Fibroblast of peridontal ligament (primary cell): ENCODE measurements around the gene GPR3.

Experiments
- DNase-seq: peaks from one replicate; pipeline ENCODE4 v3.0.0-alpha.2; 2010; ENCODE audit errors: extremely low read depth

Gene GPR3

GRCh38 chr1:27392096-27392777 is at the start of gene GPR3:
TSS of gene GPR3 (plus strand) at chr1:27392622. CDS start at chr1:27393799, 1,177 bp downstream.
- DNase-seq: peak; percentile 82

- no peak for DNase-seq
These were observed 49.4 kb upstream of the GPR3 start for GRCh38 chr1:27342778-27343638.

GRCh38 chr1:27343639-27344025 is 48.8 kb upstream of the GPR3 start:
- no peak for DNase-seq

GRCh38 chr1:27345272-27345671 is 47.1 kb upstream of the GPR3 start:
- no peak for DNase-seq

GRCh38 chr1:27346357-27346756 is 46.1 kb upstream of the GPR3 start:
- no peak for DNase-seq

- DNase-seq: no peak
These were observed 45.3 kb upstream of the GPR3 start for GRCh38 chr1:27346991-27347624.

GRCh38 chr1:27348861-27349783 is 43.3 kb upstream of the GPR3 start:
- DNase-seq: no peak

- DNase-seq: peak; percentile 39
These were observed 42.4 kb upstream of the GPR3 start for GRCh38 chr1:27349784-27350662.

GRCh38 chr1:27350663-27351540 is 41.5 kb upstream of the GPR3 start:
- peak; percentile 9 for DNase-seq

GRCh38 chr1:27351541-27352107 is 40.8 kb upstream of the GPR3 start:
- DNase-seq: no peak

- no peak for DNase-seq
These were observed 39.3 kb upstream of the GPR3 start for GRCh38 chr1:27353166-27353565.

GRCh38 chr1:27353629-27354028 is 38.8 kb upstream of the GPR3 start:
- DNase-seq: no peak

- DNase-seq: no peak
These were observed 36.7 kb upstream of the GPR3 start for GRCh38 chr1:27355683-27356082.

GRCh38 chr1:27356277-27356618 is 36.2 kb upstream of the GPR3 start:
- no peak for DNase-seq

- DNase-seq: no peak
These were observed 35.7 kb upstream of the GPR3 start for GRCh38 chr1:27356619-27357280.

GRCh38 chr1:27357281-27358037 is 35.0 kb upstream of the GPR3 start:
- DNase-seq: peak; percentile 31

- DNase-seq: no peak
These were observed 34.1 kb upstream of the GPR3 start for GRCh38 chr1:27358038-27358927.
